HG03565 (cell line): ENCODE results near the gene ENTPD6.

ENCODE experiments used
- ATAC-seq: cut with Tn5 transposase; IDR thresholded peaks from one replicate; pipeline ENCODE4 v1.9.1; 2021; ENCODE audit warnings: mild to moderate bottlenecking, moderate library complexity; ENCODE audit not compliant: unreplicated experiment

The ENTPD6 gene

DNA sequence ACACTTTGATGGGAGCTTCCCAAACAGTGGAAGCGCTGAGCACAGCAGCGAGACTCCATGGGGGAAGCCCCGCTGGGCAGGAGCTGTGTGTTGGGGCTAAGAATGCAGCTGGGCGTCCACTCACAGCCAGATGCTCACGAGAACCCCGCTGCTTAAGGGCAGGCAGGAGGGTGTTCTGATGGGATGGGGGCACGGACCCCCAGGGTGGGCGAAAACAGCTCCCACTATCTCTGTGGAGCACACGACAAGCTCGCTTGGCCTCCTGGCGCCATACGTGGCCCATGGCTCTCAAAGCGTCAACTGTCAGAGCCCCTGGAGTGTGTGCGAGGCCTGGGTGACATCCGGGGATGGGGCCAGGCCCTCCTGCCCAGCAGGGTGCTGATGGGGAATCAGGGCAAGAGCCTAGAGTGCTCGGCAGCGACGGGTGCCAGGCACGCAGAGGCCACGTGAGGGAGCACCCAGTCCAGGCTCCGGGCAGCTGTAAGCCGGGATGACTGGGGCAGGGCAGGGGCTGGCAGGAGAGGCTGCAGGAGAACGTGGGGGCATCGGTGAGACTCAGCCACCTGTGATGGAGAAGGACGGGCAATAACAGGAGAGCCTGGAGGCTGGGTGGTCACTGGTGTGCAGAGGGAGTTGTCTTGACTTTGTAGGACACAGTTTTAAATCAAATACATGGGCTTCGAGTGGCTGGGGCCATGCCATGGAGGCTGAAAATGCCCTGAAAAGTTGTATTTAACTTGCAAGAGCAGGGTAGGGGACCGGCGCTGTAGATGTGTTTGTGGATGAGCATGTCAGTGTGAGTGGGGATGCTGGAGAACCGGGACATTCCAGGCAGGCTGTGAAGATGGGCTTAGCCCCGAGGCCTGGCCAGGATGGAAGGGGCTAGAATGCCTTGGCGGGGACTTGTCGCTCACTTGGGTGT is 79.6 kb downstream of the ENTPD6 start:
- ATAC-seq = no peak

DNA sequence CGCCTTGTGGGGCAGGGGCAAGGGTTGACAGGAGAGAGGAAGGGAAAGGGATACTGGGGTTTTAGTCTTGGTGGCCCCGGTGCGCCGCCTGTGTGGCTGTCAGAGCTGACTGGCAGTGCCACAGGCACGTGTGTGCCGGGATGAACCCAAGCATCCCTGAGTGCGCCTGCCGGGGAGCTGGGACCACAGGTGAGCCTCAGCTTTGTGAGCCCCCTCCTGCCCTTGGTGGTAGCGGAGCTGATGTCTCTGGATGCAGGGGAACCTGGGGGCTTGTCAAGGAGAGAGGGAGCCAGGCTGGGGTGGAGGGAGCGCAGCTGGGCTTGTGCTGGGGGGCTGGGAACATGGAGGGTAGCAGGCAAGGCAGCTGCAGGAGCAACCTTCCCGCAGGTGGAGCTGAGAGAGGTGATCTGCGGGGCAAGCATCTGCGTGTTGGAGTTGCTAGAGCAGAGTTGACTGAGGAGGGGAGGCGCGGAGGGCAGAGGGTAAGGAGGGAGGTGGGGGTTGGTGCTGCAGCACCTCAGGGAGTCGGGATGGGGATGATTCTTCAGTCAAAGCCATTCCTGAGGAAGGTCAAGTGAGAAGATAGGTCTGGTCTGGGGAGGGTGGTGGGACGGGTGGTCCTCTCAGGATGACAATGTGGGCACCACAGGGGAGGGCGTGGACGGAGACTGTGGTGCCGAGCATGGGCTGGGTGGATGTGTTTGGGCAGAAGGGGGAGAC is 80.5 kb downstream of the ENTPD6 start:
- ATAC-seq = no peak
